Dedifferentiated amniotic fluid mesenchymal stem cell (primary cell): ENCODE data around the gene ASPG.

ENCODE experiments used
- DNase-seq: peaks from one replicate; pipeline ENCODE4 v3.0.0-alpha.2; 2016; ENCODE audit errors: extremely low spot score

The ASPG gene

GRCh38 chr14:104105071-104105821 is 19.7 kb downstream of the ASPG start:
- DNase-seq, result no peak

- DNase-seq, result no peak
Observed at GRCh38 chr14:104105822-104106470, 20.4 kb downstream of the ASPG start.

- no peak for DNase-seq
Observed at GRCh38 chr14:104106471-104106991, 21.0 kb downstream of the ASPG start.

- no peak for DNase-seq
Observed at GRCh38 chr14:104107101-104107581, 21.6 kb downstream of the ASPG start.

- DNase-seq, result no peak
Observed at GRCh38 chr14:104107611-104108569, 22.4 kb downstream of the ASPG start.

GRCh38 chr14:104108570-104109541 is 23.4 kb downstream of the ASPG start:
- no peak for DNase-seq

GRCh38 chr14:104109731-104110361 is 24.3 kb downstream of the ASPG start:
- no peak for DNase-seq

GRCh38 chr14:104110491-104111209 is 25.1 kb downstream of the ASPG start:
- DNase-seq, result no peak

GRCh38 chr14:104111301-104112112 is 26.0 kb downstream of the ASPG start:
- no peak for DNase-seq

GRCh38 chr14:104112113-104112505 is 26.6 kb downstream of the ASPG start:
- no peak for DNase-seq

GRCh38 chr14:104112609-104113571 is 27.4 kb downstream of the ASPG start:
- DNase-seq, result no peak

GRCh38 chr14:104113631-104114420 is 28.3 kb downstream of the ASPG start:
- no peak for DNase-seq

GRCh38 chr14:104114421-104115130 is 29.1 kb downstream of the ASPG start:
- no peak for DNase-seq

GRCh38 chr14:104115131-104115600 is 29.7 kb downstream of the ASPG start:
- no peak for DNase-seq

- no peak for DNase-seq
Observed at GRCh38 chr14:104115691-104116287, 30.3 kb downstream of the ASPG start.
